H9 (cell line): Measurements from ENCODE around the gene PRKAG2. TPM values are rescaled to one million over a fixed set of nuclear protein-coding genes. Genes with fewer than 3 reads are reported as not detected.

Source experiments
- DNase-seq: peaks from one replicate; pipeline ENCODE4 v3.0.0-alpha.2; 2017
- H2AFZ ChIP-seq: one replicate; pipeline ENCODE4 v1.6.1; 2013; ENCODE audit warnings: mild to moderate bottlenecking, low read length, control low read depth, moderate library complexity
- H2AK5ac ChIP-seq: 2 replicates; pipeline ENCODE4 v1.6.1; 2013; ENCODE audit warnings: low read length, control low read depth, mixed read lengths; ENCODE audit not compliant: insufficient read length
- H2BK120ac ChIP-seq: one replicate; pipeline ENCODE4 v1.6.1; 2013; ENCODE audit warnings: low read depth, mild to moderate bottlenecking, low read length, control low read depth, inconsistent platforms; ENCODE audit not compliant: poor library complexity, severe bottlenecking
- H2BK12ac ChIP-seq: 2 replicates; pipeline ENCODE4 v1.6.1; 2013; ENCODE audit warnings: low read length, control low read depth, mixed read lengths, low read depth; ENCODE audit not compliant: insufficient read length
- H2BK15ac ChIP-seq: 2 replicates; pipeline ENCODE4 v1.6.1; 2013; ENCODE audit warnings: low read depth, low read length, control low read depth
- H2BK20ac ChIP-seq: one replicate; pipeline ENCODE4 v1.6.1; 2013; ENCODE audit warnings: low read depth, mild to moderate bottlenecking, low read length, control low read depth, inconsistent platforms; ENCODE audit not compliant: poor library complexity, severe bottlenecking
- H2BK5ac ChIP-seq: 2 replicates; pipeline ENCODE4 v1.6.1; 2013; ENCODE audit warnings: low read length, control low read depth, mixed read lengths; ENCODE audit not compliant: insufficient read length
- H3K14ac ChIP-seq: 2 replicates; pipeline ENCODE4 v1.6.1; 2013; ENCODE audit warnings: low read length, control low read depth; ENCODE audit not compliant: insufficient read depth
- H3K18ac ChIP-seq: 2 replicates; pipeline ENCODE4 v1.6.1; 2013; ENCODE audit warnings: low read depth, mild to moderate bottlenecking, mixed read lengths, low read length, control low read depth; ENCODE audit not compliant: insufficient read length
- H3K23ac ChIP-seq: 2 replicates; pipeline ENCODE4 v1.6.1; 2013; ENCODE audit warnings: low read length, control low read depth, mixed read lengths, low read depth; ENCODE audit not compliant: insufficient read length
- H3K23me2 ChIP-seq: 2 replicates; pipeline ENCODE4 v1.6.1; 2013; ENCODE audit warnings: low read depth, mild to moderate bottlenecking, mixed read lengths, low read length, control low read depth; ENCODE audit not compliant: insufficient read length, poor library complexity, severe bottlenecking
- H3K27ac ChIP-seq: 2 replicates; pipeline ENCODE4 v1.5.1; 2013; ENCODE audit warnings: low read length, control low read depth, mixed read lengths, low read depth; ENCODE audit not compliant: insufficient read length
- H3K27me3 ChIP-seq: 2 replicates; pipeline ENCODE4 v1.6.1; 2013; ENCODE audit warnings: low read length, control low read depth, inconsistent platforms; ENCODE audit not compliant: insufficient read depth
- H3K4ac ChIP-seq: 2 replicates; pipeline ENCODE4 v1.6.1; 2013; ENCODE audit warnings: low read depth, mild to moderate bottlenecking, control low read depth, inconsistent platforms, low read length, moderate library complexity
- H3K4me1 ChIP-seq: 2 replicates; pipeline ENCODE4 v1.6.1; 2013; ENCODE audit warnings: low read length, control low read depth, inconsistent platforms; ENCODE audit not compliant: insufficient read depth
- H3K4me2 ChIP-seq: 2 replicates; pipeline ENCODE4 v1.6.1; 2013; ENCODE audit warnings: low read length, control low read depth, mixed read lengths; ENCODE audit not compliant: insufficient read length, insufficient read depth
- H3K56ac ChIP-seq: 2 replicates; pipeline ENCODE4 v1.6.1; 2013; ENCODE audit warnings: low read depth, mild to moderate bottlenecking, mixed read lengths, low read length, control low read depth; ENCODE audit not compliant: insufficient read length
- H3K79me1 ChIP-seq: 2 replicates; pipeline ENCODE4 v1.6.1; 2013; ENCODE audit warnings: low read depth, mild to moderate bottlenecking, moderate library complexity, low read length, control low read depth, inconsistent platforms; ENCODE audit not compliant: insufficient read depth, poor library complexity, severe bottlenecking
- H3K79me2 ChIP-seq: 2 replicates; pipeline ENCODE4 v1.6.1; 2013; ENCODE audit warnings: low read length, control low read depth, inconsistent platforms; ENCODE audit not compliant: insufficient read depth
- H3K9ac ChIP-seq: 2 replicates; pipeline ENCODE4 v1.6.1; 2013; ENCODE audit warnings: low read length, control low read depth, mixed read lengths; ENCODE audit not compliant: insufficient read length; ENCODE audit errors: extremely low read depth
- H3K9me3 ChIP-seq: one replicate; pipeline ENCODE4 v1.6.1; 2013; ENCODE audit warnings: low read depth, low read length, inconsistent platforms; ENCODE audit not compliant: control insufficient read depth
- H3T11ph ChIP-seq: one replicate; pipeline ENCODE4 v1.6.1; 2013; ENCODE audit warnings: mild to moderate bottlenecking, low read length, control low read depth, inconsistent platforms
- H4K20me1 ChIP-seq: one replicate; pipeline ENCODE4 v1.6.1; 2013; ENCODE audit not compliant: control insufficient read depth, insufficient read length, insufficient read depth
- H4K5ac ChIP-seq: 2 replicates; pipeline ENCODE4 v1.6.1; 2013; ENCODE audit warnings: low read depth, mild to moderate bottlenecking, mixed read lengths, low read length, control low read depth; ENCODE audit not compliant: insufficient read length
- H4K8ac ChIP-seq: replicated peaks from 2 replicates; pipeline ENCODE4 v1.6.1; 2013; ENCODE audit warnings: low read length, control low read depth, mixed read lengths, low read depth; ENCODE audit not compliant: insufficient read length
- H4K91ac ChIP-seq: 2 replicates; pipeline ENCODE4 v1.6.1; 2013; ENCODE audit warnings: low read depth, mild to moderate bottlenecking, moderate library complexity, mixed read lengths, low read length, control low read depth; ENCODE audit not compliant: insufficient read length
- H3K27ac Mint-ChIP-seq, 3 experiments: 2 replicates in 2 of 3; 3 replicates in 1 of 3; pipeline ENCODE4 v1.8.0; 2020 to 2021; ENCODE audit warnings: mixed read lengths in 3 of 3, mild to moderate bottlenecking in 1 of 3, moderate library complexity in 1 of 3
- H3K27me3 Mint-ChIP-seq: 2 replicates; pipeline ENCODE4 v1.8.0; 2021; ENCODE audit warnings: low read depth, mild to moderate bottlenecking, moderate library complexity, mixed read lengths
- H3K36me3 Mint-ChIP-seq, 3 experiments: 2 replicates in 2 of 3; 3 replicates in 1 of 3; pipeline ENCODE4 v1.8.0; 2020 to 2021; ENCODE audit warnings: low read depth in 3 of 3, mixed read lengths in 3 of 3; ENCODE audit not compliant: insufficient read depth in 1 of 3
- H3K4me1 Mint-ChIP-seq, 2 experiments: 2 replicates each; pipeline ENCODE4 v1.8.0; 2020; ENCODE audit warnings: mixed read lengths in 2 of 2
- H3K4me3 Mint-ChIP-seq, 2 experiments: 2 replicates in 1 of 2; 3 replicates in 1 of 2; pipeline ENCODE4 v1.8.0; 2020 to 2021; ENCODE audit warnings: mild to moderate bottlenecking in 2 of 2, mixed read lengths in 2 of 2, moderate library complexity in 1 of 2
- H3K9me3 Mint-ChIP-seq, 2 experiments: 2 replicates in 1 of 2; 3 replicates in 1 of 2; pipeline ENCODE4 v1.8.0; 2020; ENCODE audit warnings: mild to moderate bottlenecking in 2 of 2, mixed read lengths in 2 of 2, moderate library complexity in 1 of 2
- CTCF ChIP-seq: fragments of 200-600 bp; sonication (generic); conservative IDR thresholded peaks from 3 replicates; pipeline ENCODE4 v1.8.0; 2021; ENCODE audit warnings: antibody characterized with exemption, mild to moderate bottlenecking
- WGBS: extraction: QIAGEN DNeasy Blood & Tissue Kit; methylation state at CpG from one replicate; pipeline ENCODE4 v1.1.7; 2013; ENCODE audit warnings: missing lambda C conversion rate, low lambda C conversion rate, mixed read lengths; ENCODE audit not compliant: insufficient read length; ENCODE audit errors: extremely low coverage; 5-methylcytosine and 5-hydroxymethylcytosine counted together
- total RNA-seq: library from RNA; stranded (reverse); gene quantifications from 2 replicates; pipeline ENCODE4 v1.2.1, GENCODE V29; 2021

The PRKAG2 gene
- total RNA-seq, 1 experiment from 2014 or later = 11.8 TPM

GRCh38 chr7:151694441-151694827 is 182.5 kb downstream of the PRKAG2 start:
- no peak overlapping the region for H2BK120ac ChIP-seq
- Mint-ChIP-seq H3K4me3 (peak overlapping the region in 1 of 2 experiments; percentile 16; a peak in 1 of 5 replicates), H3K4me1 (peaks cover 22 to 34% of the 10 kb centered on the region in 2 experiments), H3K27me3 (no peaks in the 10 kb centered on the region; the same call in 1 of the 2 replicates), H3K27ac (no peak overlapping the region; a peak in 2 of 7 replicates), H3K36me3 (no peaks in the 10 kb centered on the region), H3K9me3 (no peaks in the 10 kb centered on the region; a peak in 1 of 5 replicates)
- no peak overlapping the region for H3T11ph ChIP-seq
- H3K4me2 ChIP-seq = no peak overlapping the region
- no peak overlapping the region for H3K14ac ChIP-seq
- H4K91ac ChIP-seq = no peak overlapping the region
- no peak overlapping the region for H2AK5ac ChIP-seq
- H3K23me2 ChIP-seq = no peaks in the 10 kb centered on the region
- TF ChIP-seq CTCF = no peak
- no peak overlapping the region for H3K9ac ChIP-seq
- H3K27ac ChIP-seq = no peak overlapping the region
- no peaks in the 10 kb centered on the region for H3K9me3 ChIP-seq
- no CpG with 5 or more reads among the region's 5 CpGs for WGBS
- H4K8ac ChIP-seq = no peak overlapping the region
- no peak overlapping the region for H3K4ac ChIP-seq
- no peaks in the 10 kb centered on the region for H3K27me3 ChIP-seq
- no peaks in the 10 kb centered on the region for H3K79me2 ChIP-seq
- no peak overlapping the region for H2BK5ac ChIP-seq
- no peak overlapping the region for H3K56ac ChIP-seq
- H4K5ac ChIP-seq = no peak overlapping the region
- no peaks in the 10 kb centered on the region for H4K20me1 ChIP-seq
- H3K79me1 ChIP-seq = no peaks in the 10 kb centered on the region
- H3K23ac ChIP-seq = no peak overlapping the region
- no peak overlapping the region for H2AFZ ChIP-seq
- no peak for DNase-seq
- no peak overlapping the region for H2BK15ac ChIP-seq
- H3K18ac ChIP-seq = no peak overlapping the region
- H3K4me1 ChIP-seq = no peaks in the 10 kb centered on the region; the same call in 1 of the 2 replicates
- no peak overlapping the region for H2BK12ac ChIP-seq
- no peak overlapping the region for H2BK20ac ChIP-seq
